Gastrocnemius medialis (tissue), 4 donors: Measurements from ENCODE around the gene TMEM72. TPM values are rescaled to one million over a fixed set of nuclear protein-coding genes. Genes with fewer than 3 reads are reported as not detected.
A peak's percentile ranks its signal among the peaks of the same experiment; 100 is the strongest.

Experiments used
- ATAC-seq, 2 donors: fragments of 150-250 bp; one replicate each; pipeline ENCODE4 v1.9.1; 2016
- DNase-seq, 2 donors: peaks; one replicate each; pipeline ENCODE4 v3.0.0-alpha.2; 2019
- H3K27ac ChIP-seq, 4 donors: fragments of 200-600 bp; sonication (generic); 1 replicate in 1 of 4; 2 replicates in 3 of 4; pipeline ENCODE4 v1.5.1; 2016 to 2018; ENCODE audit warnings: mild to moderate bottlenecking in 2 of 4, moderate library complexity in 1 of 4
- H3K27me3 ChIP-seq, 3 donors: fragments of 200-600 bp; sonication (generic) in 2 of 3; 1 replicate in 1 of 3; 2 replicates in 2 of 3; pipeline versions ENCODE4 v1.5.1 to v1.6.0; 2016 to 2019; ENCODE audit warnings: mild to moderate bottlenecking in 1 of 3, moderate library complexity in 1 of 3
- H3K36me3 ChIP-seq, 2 donors: fragments of 200-600 bp; sonication (generic) in 1 of 2; one replicate each; pipeline ENCODE4 v1.5.1; 2017 to 2018
- H3K4me1 ChIP-seq, 2 donors: fragments of 200-600 bp; sonication (generic) in 1 of 2; one replicate each; pipeline ENCODE4 v1.5.1; 2016 to 2017; ENCODE audit warnings: mild to moderate bottlenecking in 2 of 2
- H3K4me3 ChIP-seq, 4 donors: fragments of 200-600 bp; sonication (generic) in 3 of 4; 1 replicate in 1 of 4; 2 replicates in 3 of 4; pipeline ENCODE4 v1.5.1; 2016 to 2019; ENCODE audit warnings: mild to moderate bottlenecking in 2 of 4
- H3K9me3 ChIP-seq, 3 donors: fragments of 200-600 bp; sonication (generic) in 2 of 3; 1 replicate in 1 of 3; 2 replicates in 2 of 3; pipeline ENCODE4 v1.5.1; 2016 to 2019
- CTCF ChIP-seq, 5 experiments: fragments of 450-650 bp in 3 of 5; fragments of 200-600 bp in 2 of 5; sonication (generic) in 2 of 5; IDR thresholded peaks in 4 of 5; conservative IDR thresholded peaks in 1 of 5; 1 replicate in 4 of 5; 2 replicates in 1 of 5; pipeline ENCODE4 v1.5.1; 2016 to 2019; ENCODE audit warnings: antibody characterized with exemption in 5 of 5, mild to moderate bottlenecking in 3 of 5, moderate library complexity in 3 of 5
- POLR2A ChIP-seq, 2 donors: fragments of 450-650 bp; IDR thresholded peaks; one replicate each; pipeline ENCODE4 v1.6.1; 2017; ENCODE audit warnings: antibody characterized with exemption in 2 of 2, mild to moderate bottlenecking in 2 of 2, moderate library complexity in 2 of 2
- in situ Hi-C, 4 donors: fragments of 200-750 bp; cut with MboI; loops; one replicate each; pipeline versions ENCODE4 v1.15.0 to v1.8.0; 2017; ENCODE audit warnings: low sequenced_read_pairs in 4 of 4
- intact Hi-C: fragments of 100-400 bp; cut with DNase I; formaldehyde crosslinking; loops from one replicate; pipeline ENCODE4 v1.15.1; 2023; ENCODE audit warnings: low total_unique reads
- total RNA-seq, 4 donors: library from RNA; depleted of rRNA; stranded (reverse); fragments of >200 nt; gene quantifications; one replicate each; pipeline versions ENCODE4 v1.1.0 to v1.2.3, GENCODE V29; 2016

Gene TMEM72
- total RNA-seq, 4 donors from 2014 or later, result not detected

DNA sequence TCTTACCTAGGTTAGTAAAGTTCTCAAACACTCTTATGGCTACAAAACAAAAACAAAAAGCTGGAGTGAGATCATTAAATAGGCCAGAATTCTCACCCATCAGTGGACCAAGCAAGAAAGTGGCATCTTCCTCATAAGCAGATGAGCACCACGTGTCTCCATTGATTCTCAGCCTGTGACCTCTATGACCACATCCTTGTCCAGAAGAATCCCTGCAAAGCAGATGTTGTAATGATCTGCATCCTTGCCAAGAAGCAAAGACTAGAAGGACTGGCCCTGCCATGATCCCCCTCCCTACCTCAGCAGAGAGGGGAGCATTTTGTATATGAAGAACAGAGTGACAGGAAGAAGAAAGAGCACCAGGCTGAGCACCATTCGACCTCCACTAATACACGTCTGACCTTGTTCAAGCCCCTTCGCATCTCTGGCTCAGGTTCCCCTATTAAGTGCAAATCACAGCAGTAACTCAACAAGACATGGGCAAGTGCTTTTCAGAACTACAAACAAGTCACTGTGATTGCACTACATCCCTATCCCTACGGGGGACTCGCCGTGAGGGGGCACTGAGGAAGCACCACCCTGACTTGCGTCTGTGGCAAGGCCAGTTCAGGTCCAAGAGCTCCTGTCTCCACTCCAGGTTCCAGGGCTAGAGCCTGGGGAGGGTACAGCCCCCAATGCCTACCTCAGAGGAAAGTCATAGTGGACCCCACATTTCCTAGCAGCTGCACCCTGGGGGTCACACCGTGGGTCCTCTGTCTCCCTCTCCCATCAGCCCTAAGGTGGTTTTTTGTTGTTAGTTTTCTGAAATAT lies 26.3 kb downstream of the TMEM72 start:
- no peak for DNase-seq
- intact Hi-C loops, result no loop called here
- no peak overlapping the region for H3K27ac ChIP-seq

DNA sequence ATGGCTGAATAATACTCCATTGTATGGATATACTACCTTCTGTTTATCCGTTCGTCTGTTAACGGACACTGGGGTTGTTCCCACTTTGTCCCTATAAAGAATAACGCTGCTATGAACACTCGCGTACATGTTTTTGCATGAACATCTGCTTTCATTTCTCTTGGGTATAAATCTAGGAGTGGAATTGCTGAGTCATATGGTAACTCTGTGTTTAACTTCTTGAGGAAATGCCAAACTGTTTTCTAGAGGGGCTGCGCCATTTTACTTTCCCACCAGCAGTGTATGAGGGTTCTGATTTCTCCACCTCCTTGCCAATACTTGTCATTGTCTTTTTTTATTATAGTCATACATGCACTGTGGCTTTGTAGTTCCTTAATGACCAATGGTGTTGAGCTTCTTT lies 27.8 kb downstream of the TMEM72 start:
- no peak overlapping the region for H3K27ac ChIP-seq
- no peak overlapping the region for H3K4me3 ChIP-seq
- in situ Hi-C loops (no loop called here), intact Hi-C loops (no loop called here)
- DNase-seq (no peak), ATAC-seq (no peak)
- no peak for TF ChIP-seq CTCF (IDR thresholded peaks at IDR 0.05 in 4 of 5, conservative IDR thresholded peaks at IDR 0.05 in 1 of 5)
- no peak for TF ChIP-seq POLR2A (IDR thresholded peaks at IDR 0.05)
- H3K36me3 ChIP-seq, result no peaks in the 10 kb centered on the region
- H3K27me3 ChIP-seq, result no peaks in the 10 kb centered on the region
- H3K9me3 ChIP-seq, result no peaks in the 10 kb centered on the region
- H3K4me1 ChIP-seq, result peaks cover 12 to 15% of the 10 kb centered on the region in 2 donors

More for the DNA sequence above, 26.3 kb downstream of the TMEM72 start:
- Histone ChIP-seq H3K4me3 (no peak overlapping the region), H3K9me3 (no peaks in the 10 kb centered on the region), H3K27me3 (no peaks in the 10 kb centered on the region), H3K36me3 (no peaks in the 10 kb centered on the region), H3K4me1 (peaks cover 14 to 17% of the 10 kb centered on the region in 2 donors)
- no peak for TF ChIP-seq CTCF (IDR thresholded peaks at IDR 0.05 in 4 of 5, conservative IDR thresholded peaks at IDR 0.05 in 1 of 5)
- no peak for TF ChIP-seq POLR2A (IDR thresholded peaks at IDR 0.05)
- in situ Hi-C loops, result no loop called here
- peak in 1 of 2 donors; percentile 21 for ATAC-seq

GRCh38 chr10:44939691-44940401 lies 28.7 kb downstream of the TMEM72 start:
- Histone ChIP-seq H3K4me3 (no peak overlapping the region), H3K27me3 (no peaks in the 10 kb centered on the region), H3K9me3 (no peaks in the 10 kb centered on the region), H3K27ac (no peak overlapping the region), H3K36me3 (no peaks in the 10 kb centered on the region), H3K4me1 (peaks cover 9 to 12% of the 10 kb centered on the region in 2 donors)
- TF ChIP-seq CTCF (IDR thresholded peaks at IDR 0.05 in 4 of 5, conservative IDR thresholded peaks at IDR 0.05 in 1 of 5) (no peak), POLR2A (IDR thresholded peaks at IDR 0.05) (no peak)
- in situ Hi-C loops (no loop called here), intact Hi-C loops (no loop called here)
- ATAC-seq (peak in 1 of 2 donors; percentile 45), DNase-seq (no peak)

DNA sequence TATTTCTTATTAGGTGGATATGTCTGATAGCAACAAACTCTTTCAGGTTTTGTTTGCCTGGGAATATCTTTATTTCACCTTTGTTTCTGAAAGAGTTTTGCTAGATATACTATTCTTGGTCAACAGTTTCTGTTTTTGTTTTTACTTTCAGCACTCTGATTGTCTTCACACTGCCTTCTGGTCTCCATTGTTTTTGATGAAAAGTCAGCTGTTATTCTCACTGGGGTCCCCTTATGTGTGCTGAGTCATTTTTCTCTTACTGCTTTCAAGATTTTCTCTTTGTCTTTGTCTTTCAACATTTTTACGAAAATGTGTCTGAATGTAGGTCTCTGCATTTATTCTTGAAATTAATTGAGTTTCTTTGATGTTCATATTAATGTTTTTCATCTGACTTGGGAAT lies 33.2 kb downstream of the TMEM72 start:
- TF ChIP-seq CTCF (IDR thresholded peaks at IDR 0.05 in 4 of 5, conservative IDR thresholded peaks at IDR 0.05 in 1 of 5), result no peak
- TF ChIP-seq POLR2A (IDR thresholded peaks at IDR 0.05), result no peak
- intact Hi-C loops, result no loop called here

More for the DNA sequence above, 33.2 kb downstream of the TMEM72 start:
- H3K27me3 ChIP-seq, result no peaks in the 10 kb centered on the region
- H3K4me3 ChIP-seq, result no peak overlapping the region
- H3K9me3 ChIP-seq, result no peaks in the 10 kb centered on the region
- in situ Hi-C loops, result no loop called here
- H3K4me1 ChIP-seq, result peaks cover 10 to 27% of the 10 kb centered on the region in 2 donors
- no peaks in the 10 kb centered on the region for H3K36me3 ChIP-seq
- ATAC-seq (no peak), DNase-seq (no peak)
- no peak overlapping the region for H3K27ac ChIP-seq
